A549 (cell line): Measurements from ENCODE around the gene PRICKLE1. TPM values are rescaled to one million over a fixed set of nuclear protein-coding genes. Genes with fewer than 3 reads are reported as not detected.

Experiments used
- ATAC-seq, 2 experiments: fragments of 200-7000 bp in 1 of 2; fragments of >200 bp in 1 of 2; cut with Nextera tagmentation in 1 of 2; cut with Tn5 transposase in 1 of 2; 3 replicates each; pipeline versions ENCODE4 v1.8.0 to v1.9.1; 2018 to 2020; ENCODE audit warnings: mild to moderate bottlenecking in 1 of 2, moderate library complexity in 1 of 2
- CTCF ChIA-PET: fragments of 300-600 bp; sonication (Branson Sonifier 250); formaldehyde crosslinking; extraction: SDS; loops from one replicate; lab custom pipeline; 2021; ENCODE audit warnings: antibody characterized with exemption, inconsistent platforms; lab: Yijun Ruan, JAX
- POLR2A ChIA-PET: fragments of 350-600 bp; formaldehyde crosslinking; extraction: SDS; loops from one replicate; lab custom pipeline; 2021; ENCODE audit warnings: antibody characterized with exemption, inconsistent platforms; lab: Yijun Ruan, JAX
- DNase-seq, 2 experiments: peaks; one replicate each; pipeline versions ENCODE4 v3.0.0 to v3.0.0-alpha.2; 2011 to 2016; ENCODE audit warnings: low read depth in 1 of 2, low spot score in 1 of 2
- FAIRE-seq: peaks from 2 replicates; lab custom pipeline; 2011; peaks lifted over from hg19 to GRCh38; lab: Jason Lieb, UNC
- H3K27ac ChIP-seq, 2 experiments: fragments of >200 bp; sonication (Bioruptor Twin); formaldehyde crosslinking; 3 replicates each; pipeline ENCODE4 v1.5.1; 2016 to 2017
- H3K4me1 ChIP-seq: fragments of >200 bp; sonication (Bioruptor Twin); formaldehyde crosslinking; 3 replicates; pipeline ENCODE4 v1.6.1; 2016
- H3K4me2 ChIP-seq: fragments of >200 bp; sonication (Bioruptor Twin); formaldehyde crosslinking; 3 replicates; pipeline ENCODE4 v1.6.1; 2016
- H3K4me3 ChIP-seq: fragments of >200 bp; sonication (Bioruptor Twin); formaldehyde crosslinking; 3 replicates; pipeline ENCODE4 v1.5.1; 2016
- H3K9me3 ChIP-seq: fragments of >200 bp; sonication (Bioruptor Twin); formaldehyde crosslinking; 3 replicates; pipeline ENCODE4 v1.6.1; 2016
- CBX2 ChIP-seq: fragments of 200-600 bp; sonication (generic); IDR thresholded peaks from 2 replicates; pipeline ENCODE4 v1.6.1; 2016; ENCODE audit warnings: low read depth, mild to moderate bottlenecking, borderline replicate concordance
- ESRRA ChIP-seq: fragments of 150-350 bp; IDR thresholded peaks from 2 replicates; pipeline ENCODE4 v1.6.1; 2014; ENCODE audit warnings: mild to moderate bottlenecking, low read length, borderline replicate concordance
- FOXS1 ChIP-seq: fragments of 250-450 bp; sonication (Bioruptor Pico); IDR thresholded peaks from 2 replicates; pipeline ENCODE4 v1.5.0; 2020; ENCODE audit warnings: mild to moderate bottlenecking, moderate library complexity
- HOXA7 ChIP-seq: fragments of 250-450 bp; sonication (Bioruptor Pico); IDR thresholded peaks from 2 replicates; pipeline ENCODE4 v1.5.0; 2020; ENCODE audit warnings: mild to moderate bottlenecking, moderate library complexity
- JUN ChIP-seq, 2 experiments: fragments of >200 bp; sonication (Bioruptor Twin); formaldehyde crosslinking; IDR thresholded peaks; 2 replicates in 1 of 2; 3 replicates in 1 of 2; pipeline ENCODE4 v1.6.1; 2016 to 2017
- KDM1A ChIP-seq: fragments of 200-600 bp; sonication (generic); IDR thresholded peaks from 2 replicates; pipeline ENCODE4 v1.6.1; 2016; ENCODE audit warnings: low read depth, mild to moderate bottlenecking
- KDM5A ChIP-seq: fragments of 200-600 bp; sonication (generic); IDR thresholded peaks from 2 replicates; pipeline ENCODE4 v1.6.1; 2016; ENCODE audit warnings: antibody characterized with exemption, mild to moderate bottlenecking
- MAZ ChIP-seq: fragments of 150-350 bp; IDR thresholded peaks from 2 replicates; pipeline ENCODE4 v1.6.1; 2014; ENCODE audit warnings: antibody characterized with exemption, low read depth, low read length, borderline replicate concordance
- NFE2L2 ChIP-seq: fragments of 150-350 bp; conservative IDR thresholded peaks from 2 replicates; pipeline ENCODE4 v1.6.1; 2014; ENCODE audit warnings: low read length
- NPAS2 ChIP-seq: fragments of 250-450 bp; sonication (Bioruptor Pico); IDR thresholded peaks from 2 replicates; pipeline ENCODE4 v1.8.0; 2022; ENCODE audit warnings: mild to moderate bottlenecking, moderate library complexity, borderline replicate concordance
- NR3C1 ChIP-seq: fragments of >200 bp; sonication (Bioruptor Twin); formaldehyde crosslinking; IDR thresholded peaks from 3 replicates; pipeline ENCODE4 v1.6.1; 2017
- PHF8 ChIP-seq: fragments of 200-600 bp; sonication (generic); IDR thresholded peaks from 2 replicates; pipeline ENCODE4 v1.6.1; 2016; ENCODE audit warnings: low read depth, mild to moderate bottlenecking, antibody characterized with exemption, moderate library complexity, borderline replicate concordance
- RCOR1 ChIP-seq: fragments of 150-350 bp; IDR thresholded peaks from 2 replicates; pipeline ENCODE4 v1.6.1; 2014; ENCODE audit warnings: antibody characterized with exemption, low read length, low read depth
- TP53 ChIP-seq: fragments of 250-450 bp; sonication (Bioruptor Pico); IDR thresholded peaks from 2 replicates; pipeline ENCODE4 v1.5.0; 2021; ENCODE audit warnings: mild to moderate bottlenecking, moderate library complexity
- ZNF302 ChIP-seq: fragments of 250-450 bp; sonication (Bioruptor Pico); IDR thresholded peaks from 2 replicates; pipeline ENCODE4 v1.9.0; 2021; ENCODE audit warnings: inconsistent platforms, mild to moderate bottlenecking, moderate library complexity
- ZSCAN20 ChIP-seq: fragments of 250-450 bp; sonication (Bioruptor Pico); IDR thresholded peaks from 2 replicates; pipeline ENCODE4 v1.8.0; 2022; ENCODE audit warnings: mild to moderate bottlenecking, moderate library complexity
- WGBS: methylation state at CpG from one replicate; pipeline ENCODE4 v1.1.6; 2017; ENCODE audit errors: missing lambda C conversion rate; 5-methylcytosine and 5-hydroxymethylcytosine counted together
- polyA plus RNA-seq, 4 experiments: library from polyadenylated mRNA; depleted of rRNA in 3 of 4; stranded (reverse); fragments of >200 nt; fragmentation: RNase III in 1 of 4; extraction: RNeasy Plus Mini Kit Qiagen cat#74134 plus additional on column Dnase treatment in 1 of 4; gene quantifications; 2 replicates in 3 of 4; 3 replicates in 1 of 4; pipeline ENCODE4 v1.2.3, GENCODE V29; 2011 to 2017
- TF ChIP-seq, protein P1 (sequence below): fragments of 200-600 bp; sonication (generic); IDR thresholded peaks from 2 replicates; pipeline ENCODE4 v1.6.1; 2016; ENCODE audit warnings: antibody characterized with exemption, mild to moderate bottlenecking, moderate library complexity
- TF ChIP-seq, protein P2 (sequence below): IDR thresholded peaks from 2 replicates; pipeline ENCODE4 v1.6.1; 2012; ENCODE audit warnings: low read depth, borderline replicate concordance
- TF ChIP-seq, protein P3 (sequence below): fragments of >200 bp; sonication (Bioruptor Twin); formaldehyde crosslinking; IDR thresholded peaks from 3 replicates; pipeline ENCODE4 v1.5.1; 2016
- TF ChIP-seq, protein P4 (sequence below): fragments of 250-450 bp; sonication (Bioruptor Pico); IDR thresholded peaks from 2 replicates; pipeline ENCODE4 v1.5.0; 2020; ENCODE audit warnings: low read depth, mild to moderate bottlenecking, moderate library complexity
- TF ChIP-seq, protein P5 (sequence below): fragments of 150-350 bp; IDR thresholded peaks from 2 replicates; pipeline ENCODE4 v1.6.1; 2014; ENCODE audit warnings: low read depth, mild to moderate bottlenecking, low read length

The PRICKLE1 gene
- polyA plus RNA-seq, 2 of the 4 experiments (the other 2 are of a cell fraction): 1.5 to 1.8 TPM

DNA sequence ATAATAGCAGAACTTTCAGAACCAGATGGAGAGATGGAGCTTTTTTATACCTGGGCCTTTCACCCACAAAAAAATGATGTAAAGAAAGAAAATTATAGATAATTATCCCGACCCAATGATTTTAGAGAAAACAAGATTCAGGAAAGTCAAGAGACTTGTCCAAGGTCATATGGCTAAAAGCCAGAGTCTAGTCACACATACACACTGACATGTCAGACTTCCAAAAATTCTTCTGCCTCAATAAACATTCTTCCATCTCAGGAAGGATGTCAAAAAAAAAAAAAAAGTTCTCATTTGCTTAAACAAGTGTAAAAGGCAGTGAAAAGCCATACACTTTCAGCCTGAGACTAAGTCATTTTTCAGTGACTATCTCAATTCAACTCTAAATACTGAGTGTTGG is 116.0 kb downstream of the PRICKLE1 start:
- no peaks in the 10 kb centered on the region for H3K9me3 ChIP-seq
- ATAC-seq: no peak
- TF ChIP-seq NFE2L2: no peak
- no peak for TF ChIP-seq KDM5A
- TF ChIP-seq, protein P1, sequence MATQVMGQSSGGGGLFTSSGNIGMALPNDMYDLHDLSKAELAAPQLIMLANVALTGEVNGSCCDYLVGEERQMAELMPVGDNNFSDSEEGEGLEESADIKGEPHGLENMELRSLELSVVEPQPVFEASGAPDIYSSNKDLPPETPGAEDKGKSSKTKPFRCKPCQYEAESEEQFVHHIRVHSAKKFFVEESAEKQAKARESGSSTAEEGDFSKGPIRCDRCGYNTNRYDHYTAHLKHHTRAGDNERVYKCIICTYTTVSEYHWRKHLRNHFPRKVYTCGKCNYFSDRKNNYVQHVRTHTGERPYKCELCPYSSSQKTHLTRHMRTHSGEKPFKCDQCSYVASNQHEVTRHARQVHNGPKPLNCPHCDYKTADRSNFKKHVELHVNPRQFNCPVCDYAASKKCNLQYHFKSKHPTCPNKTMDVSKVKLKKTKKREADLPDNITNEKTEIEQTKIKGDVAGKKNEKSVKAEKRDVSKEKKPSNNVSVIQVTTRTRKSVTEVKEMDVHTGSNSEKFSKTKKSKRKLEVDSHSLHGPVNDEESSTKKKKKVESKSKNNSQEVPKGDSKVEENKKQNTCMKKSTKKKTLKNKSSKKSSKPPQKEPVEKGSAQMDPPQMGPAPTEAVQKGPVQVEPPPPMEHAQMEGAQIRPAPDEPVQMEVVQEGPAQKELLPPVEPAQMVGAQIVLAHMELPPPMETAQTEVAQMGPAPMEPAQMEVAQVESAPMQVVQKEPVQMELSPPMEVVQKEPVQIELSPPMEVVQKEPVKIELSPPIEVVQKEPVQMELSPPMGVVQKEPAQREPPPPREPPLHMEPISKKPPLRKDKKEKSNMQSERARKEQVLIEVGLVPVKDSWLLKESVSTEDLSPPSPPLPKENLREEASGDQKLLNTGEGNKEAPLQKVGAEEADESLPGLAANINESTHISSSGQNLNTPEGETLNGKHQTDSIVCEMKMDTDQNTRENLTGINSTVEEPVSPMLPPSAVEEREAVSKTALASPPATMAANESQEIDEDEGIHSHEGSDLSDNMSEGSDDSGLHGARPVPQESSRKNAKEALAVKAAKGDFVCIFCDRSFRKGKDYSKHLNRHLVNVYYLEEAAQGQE: no peak
- TF ChIP-seq ESRRA: no peak
- TF ChIP-seq, protein P2, sequence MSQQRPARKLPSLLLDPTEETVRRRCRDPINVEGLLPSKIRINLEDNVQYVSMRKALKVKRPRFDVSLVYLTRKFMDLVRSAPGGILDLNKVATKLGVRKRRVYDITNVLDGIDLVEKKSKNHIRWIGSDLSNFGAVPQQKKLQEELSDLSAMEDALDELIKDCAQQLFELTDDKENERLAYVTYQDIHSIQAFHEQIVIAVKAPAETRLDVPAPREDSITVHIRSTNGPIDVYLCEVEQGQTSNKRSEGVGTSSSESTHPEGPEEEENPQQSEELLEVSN: no peak
- TF ChIP-seq TP53 (CRISPR knock-in tag): no peak
- TF ChIP-seq ZNF302 (CRISPR knock-in tag): no peak
- TF ChIP-seq KDM1A: no peak
- TF ChIP-seq, protein P3, sequence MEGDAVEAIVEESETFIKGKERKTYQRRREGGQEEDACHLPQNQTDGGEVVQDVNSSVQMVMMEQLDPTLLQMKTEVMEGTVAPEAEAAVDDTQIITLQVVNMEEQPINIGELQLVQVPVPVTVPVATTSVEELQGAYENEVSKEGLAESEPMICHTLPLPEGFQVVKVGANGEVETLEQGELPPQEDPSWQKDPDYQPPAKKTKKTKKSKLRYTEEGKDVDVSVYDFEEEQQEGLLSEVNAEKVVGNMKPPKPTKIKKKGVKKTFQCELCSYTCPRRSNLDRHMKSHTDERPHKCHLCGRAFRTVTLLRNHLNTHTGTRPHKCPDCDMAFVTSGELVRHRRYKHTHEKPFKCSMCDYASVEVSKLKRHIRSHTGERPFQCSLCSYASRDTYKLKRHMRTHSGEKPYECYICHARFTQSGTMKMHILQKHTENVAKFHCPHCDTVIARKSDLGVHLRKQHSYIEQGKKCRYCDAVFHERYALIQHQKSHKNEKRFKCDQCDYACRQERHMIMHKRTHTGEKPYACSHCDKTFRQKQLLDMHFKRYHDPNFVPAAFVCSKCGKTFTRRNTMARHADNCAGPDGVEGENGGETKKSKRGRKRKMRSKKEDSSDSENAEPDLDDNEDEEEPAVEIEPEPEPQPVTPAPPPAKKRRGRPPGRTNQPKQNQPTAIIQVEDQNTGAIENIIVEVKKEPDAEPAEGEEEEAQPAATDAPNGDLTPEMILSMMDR: no peak
- TF ChIP-seq CBX2: no peak
- TF ChIP-seq, all 56 proteins: peak for 0
- Histone ChIP-seq H3K4me3 (no peak overlapping the region), H3K4me1 (peaks cover 10% of the 10 kb centered on the region; the same call in 2 of the 3 replicates), H3K4me2 (no peak overlapping the region), H3K27ac (no peak overlapping the region)
- ChIA-PET CTCF (interaction anchor here (1.0 to 8.3 kb wide), 2 partner anchors 8 to 809 kb away, joined by 3 to 64 read pairs; no protein-coding TSS in a partner anchor), POLR2A (no interaction called here)
- FAIRE-seq (no peak), DNase-seq (no peak)
- WGBS: 48% methylated on average over 1 of the region's 1 CpG

DNA sequence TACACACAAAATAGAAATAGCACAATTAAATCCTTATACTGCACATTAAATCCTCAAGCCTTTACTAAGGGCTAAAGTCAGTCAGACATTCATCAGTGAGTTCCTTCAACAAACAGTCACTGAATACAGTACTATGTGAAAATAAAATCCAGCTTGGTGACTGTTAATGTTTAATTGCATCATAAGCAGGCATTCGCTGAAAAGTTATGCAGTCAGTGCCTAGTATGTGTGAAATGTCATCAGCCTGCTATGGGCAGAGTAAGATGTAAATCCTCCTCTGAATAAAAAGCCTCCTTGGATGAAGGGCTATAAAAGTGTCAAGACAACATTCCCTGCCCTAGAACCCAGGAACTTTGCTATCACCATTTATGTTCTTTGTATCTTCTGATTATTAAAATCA is 116.4 kb downstream of the PRICKLE1 start:
- no peaks in the 10 kb centered on the region for H3K9me3 ChIP-seq
- no peak for ATAC-seq
- POLR2A ChIA-PET: no interaction called here
- H3K4me3 ChIP-seq: no peak overlapping the region
- peaks cover 10% of the 10 kb centered on the region; the same call in 2 of the 3 replicates for H3K4me1 ChIP-seq
- no peak for DNase-seq
- WGBS: 8% methylated on average over 1 of the region's 1 CpG
- no peak overlapping the region for H3K27ac ChIP-seq
- no peak for FAIRE-seq
- CTCF ChIA-PET: interaction anchor here (1.0 to 8.3 kb wide), 2 partner anchors 9 to 809 kb away, joined by 3 to 64 read pairs; no protein-coding TSS in a partner anchor
- no peak overlapping the region for H3K4me2 ChIP-seq
- TF ChIP-seq NPAS2 (CRISPR knock-in tag) (no peak), ESRRA (no peak), PHF8 (no peak), NR3C1 (no peak), HOXA7 (CRISPR knock-in tag) (no peak), MAZ (no peak), RCOR1 (no peak), JUN (IDR thresholded peaks at IDR 0.05) (no peak), FOXS1 (CRISPR knock-in tag) (no peak), ZSCAN20 (CRISPR knock-in tag) (no peak)
- TF ChIP-seq, protein P4, sequence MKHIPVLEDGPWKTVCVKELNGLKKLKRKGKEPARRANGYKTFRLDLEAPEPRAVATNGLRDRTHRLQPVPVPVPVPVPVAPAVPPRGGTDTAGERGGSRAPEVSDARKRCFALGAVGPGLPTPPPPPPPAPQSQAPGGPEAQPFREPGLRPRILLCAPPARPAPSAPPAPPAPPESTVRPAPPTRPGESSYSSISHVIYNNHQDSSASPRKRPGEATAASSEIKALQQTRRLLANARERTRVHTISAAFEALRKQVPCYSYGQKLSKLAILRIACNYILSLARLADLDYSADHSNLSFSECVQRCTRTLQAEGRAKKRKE (CRISPR knock-in tag): no peak
- TF ChIP-seq, protein P3: no peak
- TF ChIP-seq, protein P5, sequence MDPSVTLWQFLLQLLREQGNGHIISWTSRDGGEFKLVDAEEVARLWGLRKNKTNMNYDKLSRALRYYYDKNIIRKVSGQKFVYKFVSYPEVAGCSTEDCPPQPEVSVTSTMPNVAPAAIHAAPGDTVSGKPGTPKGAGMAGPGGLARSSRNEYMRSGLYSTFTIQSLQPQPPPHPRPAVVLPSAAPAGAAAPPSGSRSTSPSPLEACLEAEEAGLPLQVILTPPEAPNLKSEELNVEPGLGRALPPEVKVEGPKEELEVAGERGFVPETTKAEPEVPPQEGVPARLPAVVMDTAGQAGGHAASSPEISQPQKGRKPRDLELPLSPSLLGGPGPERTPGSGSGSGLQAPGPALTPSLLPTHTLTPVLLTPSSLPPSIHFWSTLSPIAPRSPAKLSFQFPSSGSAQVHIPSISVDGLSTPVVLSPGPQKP: no peak
